GM18499 (cell line): ENCODE results near the gene PCDHGB2.
"Not testable (repeated sequence)": the region's sequence is repeated elsewhere in the genome, so short reads cannot be mapped to it uniquely, and the experiment has no call there.

Experiments
- ATAC-seq: cut with Tn5 transposase; IDR thresholded peaks from one replicate; pipeline ENCODE4 v1.9.1; 2021; ENCODE audit warnings: moderate number of reproducible peaks; ENCODE audit not compliant: insufficient read depth, unreplicated experiment

The PCDHGB2 gene

DNA sequence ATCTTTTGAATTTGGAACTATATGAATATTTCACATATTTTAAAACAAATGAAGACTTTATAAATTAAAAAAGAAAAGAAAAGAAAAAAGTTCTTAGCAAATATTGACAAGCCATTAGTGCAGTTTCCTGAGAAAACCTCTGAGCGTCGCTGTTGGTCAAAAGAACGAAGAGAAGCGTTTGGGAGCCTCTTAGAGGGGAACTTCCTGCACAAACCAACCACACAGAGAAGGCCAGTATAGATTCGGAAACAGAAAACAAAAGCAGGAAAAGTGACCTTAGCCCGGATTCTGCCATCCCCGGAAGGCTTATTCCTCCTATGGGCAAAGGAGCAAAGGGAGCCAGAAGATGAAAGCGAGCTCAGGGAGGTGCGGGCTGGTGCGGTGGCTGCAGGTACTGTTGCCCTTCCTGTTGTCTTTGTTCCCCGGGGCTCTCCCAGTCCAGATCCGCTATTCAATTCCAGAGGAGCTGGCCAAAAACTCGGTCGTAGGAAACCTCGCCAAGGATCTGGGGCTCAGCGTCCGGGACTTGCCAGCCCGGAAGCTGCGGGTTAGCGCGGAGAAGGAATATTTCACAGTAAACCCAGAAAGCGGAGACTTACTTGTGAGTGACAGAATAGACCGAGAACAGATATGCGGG, at the start of gene PCDHGB2:
Gene PCDHGB2, plus strand, starts transcription at position 205 of the 637 bp plus-strand sequence. Its CDS starts 142 bp downstream, at position 347.
- no peak for ATAC-seq

GRCh38 chr5:141313711-141314110, 46.1 kb upstream of the PCDHGB2 start:
- ATAC-seq: no peak

- ATAC-seq: not testable (repeated sequence)
Observed at GRCh38 chr5:141316963-141317362, 42.8 kb upstream of the PCDHGB2 start.

- ATAC-seq: no peak
Observed at GRCh38 chr5:141319202-141319601, 40.6 kb upstream of the PCDHGB2 start.

DNA sequence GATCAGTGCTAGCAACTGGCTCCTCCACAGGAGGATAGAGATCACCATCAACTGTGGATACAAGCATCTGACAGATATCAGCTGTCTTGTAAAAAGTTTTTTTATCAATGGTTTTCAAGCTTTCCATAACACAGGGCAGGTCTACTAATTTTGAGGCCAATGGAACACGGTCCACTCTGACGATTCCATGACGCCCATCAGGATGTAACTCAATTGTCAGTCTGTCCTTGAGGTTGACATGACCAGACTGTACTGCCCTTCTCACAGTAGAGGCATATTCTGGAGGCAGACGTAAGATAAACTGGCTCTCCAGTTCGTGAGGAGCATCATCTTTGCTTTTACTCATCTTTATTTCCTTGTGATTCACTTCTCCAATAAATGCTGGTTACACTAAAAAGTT, 40.1 kb upstream of the PCDHGB2 start:
- no peak for ATAC-seq

- ATAC-seq: peak; percentile 69
Observed at GRCh38 chr5:141320225-141321169, 39.3 kb upstream of the PCDHGB2 start, which contains the start of gene TAF7. Gene TAF7 (minus strand): TSS chr5:141320784. CDS start chr5:141320044, 740 bp downstream.

- peak; percentile 33 for ATAC-seq
Observed at GRCh38 chr5:141322261-141322660, 37.5 kb upstream of the PCDHGB2 start.

- ATAC-seq: no peak
Observed at GRCh38 chr5:141326088-141326854, 33.5 kb upstream of the PCDHGB2 start.

DNA sequence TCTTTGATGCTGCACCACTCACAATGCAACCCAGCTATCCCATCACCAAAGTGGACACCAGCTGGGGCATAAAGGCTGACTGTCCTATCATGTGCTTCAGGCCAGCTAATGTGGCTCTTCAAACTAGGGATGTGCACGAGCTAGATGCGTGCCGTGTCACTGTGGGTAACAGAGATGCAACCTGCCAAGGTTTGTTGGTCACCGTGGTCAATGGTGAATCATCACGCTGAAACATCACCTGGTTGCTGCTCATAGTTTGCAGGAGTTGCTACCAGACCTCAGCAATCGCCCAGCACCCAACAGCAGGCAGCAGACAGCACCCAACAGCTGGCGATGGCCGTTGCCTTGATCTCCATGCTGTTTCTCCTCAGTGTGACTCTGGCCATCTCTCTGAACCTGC, 31.6 kb upstream of the PCDHGB2 start:
- ATAC-seq: no peak

DNA sequence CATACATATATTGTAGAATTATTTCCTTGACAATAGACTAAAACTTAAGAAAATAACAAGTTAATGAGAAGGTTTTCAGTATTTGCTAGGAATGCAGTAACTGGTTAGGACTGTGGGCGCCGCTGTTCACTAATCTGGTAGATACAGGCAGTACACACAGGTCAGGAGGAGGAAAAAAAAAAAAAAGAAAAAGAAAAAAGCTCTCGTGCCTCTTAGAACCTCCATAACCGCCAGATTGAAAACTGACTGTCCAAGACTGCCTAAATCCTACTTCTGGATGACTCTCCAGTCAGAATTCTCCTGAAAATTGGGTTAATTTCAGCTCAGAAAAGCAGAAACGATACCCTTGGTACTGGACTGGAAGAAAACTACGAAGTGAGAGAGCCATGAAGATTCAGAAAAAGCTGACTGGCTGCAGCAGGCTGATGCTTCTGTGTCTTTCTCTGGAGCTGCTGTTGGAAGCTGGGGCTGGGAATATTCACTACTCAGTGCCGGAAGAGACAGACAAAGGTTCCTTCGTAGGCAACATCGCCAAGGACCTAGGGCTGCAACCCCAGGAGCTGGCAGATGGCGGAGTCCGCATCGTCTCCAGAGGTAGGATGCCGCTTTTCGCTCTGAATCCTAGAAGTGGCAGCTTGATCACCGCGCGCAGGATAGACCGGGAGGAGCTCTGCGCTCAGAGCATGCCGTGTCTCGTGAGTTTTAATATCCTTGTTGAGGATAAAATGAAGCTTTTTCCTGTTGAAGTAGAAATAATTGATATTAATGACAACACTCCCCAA, 29.3 kb upstream of the PCDHGB2 start, which contains the start of gene PCDHGA1:
Gene PCDHGA1, plus strand, starts transcription at position 216 of the 782 bp plus-strand sequence.
- no peak for ATAC-seq

DNA sequence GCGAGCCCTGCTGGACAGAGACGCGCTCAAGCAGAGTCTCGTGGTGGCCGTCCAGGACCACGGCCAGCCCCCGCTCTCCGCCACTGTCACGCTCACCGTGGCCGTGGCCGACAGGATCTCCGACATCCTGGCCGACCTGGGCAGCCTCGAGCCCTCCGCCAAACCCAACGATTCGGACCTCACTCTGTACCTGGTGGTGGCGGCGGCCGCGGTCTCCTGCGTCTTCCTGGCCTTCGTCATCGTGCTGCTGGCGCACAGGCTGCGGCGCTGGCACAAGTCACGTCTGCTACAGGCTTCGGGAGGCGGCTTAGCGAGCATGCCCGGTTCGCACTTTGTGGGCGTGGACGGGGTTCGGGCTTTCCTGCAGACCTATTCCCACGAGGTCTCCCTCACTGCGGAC, 27.2 kb upstream of the PCDHGB2 start:
- not testable (repeated sequence) for ATAC-seq

DNA sequence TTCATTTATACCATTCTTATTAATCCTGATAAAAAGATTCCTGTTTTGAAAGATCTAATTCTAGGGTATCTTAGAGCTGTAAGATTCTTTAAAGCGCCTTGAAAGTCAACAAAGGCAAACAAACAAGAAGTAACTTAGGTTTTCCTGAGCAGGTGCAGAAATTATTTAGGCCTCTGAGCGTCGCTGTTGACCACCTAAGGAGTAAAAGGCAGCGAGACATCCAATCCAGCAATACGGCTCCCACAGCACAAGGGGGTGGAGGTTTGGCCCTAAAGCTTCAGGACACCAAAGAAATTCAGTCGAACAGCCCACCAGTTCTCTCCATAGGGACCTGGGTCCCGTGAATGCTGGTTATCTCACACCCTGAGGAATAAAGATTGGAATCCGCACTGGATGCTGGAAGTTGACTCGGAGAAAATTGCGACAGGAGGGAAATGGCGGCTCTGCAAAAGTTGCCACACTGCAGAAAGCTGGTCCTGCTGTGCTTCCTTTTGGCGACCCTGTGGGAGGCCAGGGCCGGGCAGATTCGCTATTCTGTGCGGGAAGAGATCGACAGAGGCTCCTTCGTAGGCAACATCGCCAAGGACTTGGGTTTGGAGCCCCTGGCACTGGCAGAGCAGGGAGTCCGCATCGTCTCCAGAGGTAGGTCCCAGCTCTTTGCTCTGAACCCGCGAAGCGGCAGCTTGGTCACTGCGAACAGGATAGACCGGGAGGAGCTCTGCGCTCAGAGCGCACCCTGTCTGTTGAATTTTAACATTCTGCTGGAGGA, 21.1 kb upstream of the PCDHGB2 start, which contains the start of gene PCDHGA2:
Gene PCDHGA2, plus strand, starts transcription at position 223 of the 769 bp plus-strand sequence.
- no peak for ATAC-seq

DNA sequence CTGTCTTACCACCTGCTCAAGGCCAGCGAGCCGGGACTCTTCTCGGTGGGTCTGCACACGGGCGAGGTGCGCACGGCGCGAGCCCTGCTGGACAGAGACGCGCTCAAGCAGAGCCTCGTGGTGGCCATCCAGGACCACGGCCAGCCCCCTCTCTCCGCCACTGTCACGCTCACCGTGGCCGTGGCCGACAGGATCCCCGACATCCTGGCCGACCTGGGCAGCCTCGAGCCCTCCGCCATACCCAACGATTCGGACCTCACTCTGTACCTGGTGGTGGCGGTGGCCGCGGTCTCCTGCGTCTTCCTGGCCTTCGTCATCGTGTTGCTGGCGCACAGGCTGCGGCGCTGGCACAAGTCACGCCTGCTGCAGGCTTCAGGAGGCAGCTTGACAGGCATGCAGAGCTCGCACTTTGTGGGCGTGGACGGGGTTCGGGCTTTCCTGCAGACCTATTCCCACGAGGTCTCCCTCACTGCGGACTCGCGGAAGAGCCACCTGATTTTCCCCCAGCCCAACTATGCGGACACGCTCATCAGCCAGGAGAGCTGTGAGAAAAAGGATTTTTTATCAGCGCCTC, 18.9 kb upstream of the PCDHGB2 start:
- not testable (repeated sequence) for ATAC-seq

GRCh38 chr5:141342773-141343172, 17.0 kb upstream of the PCDHGB2 start:
- no peak for ATAC-seq

DNA sequence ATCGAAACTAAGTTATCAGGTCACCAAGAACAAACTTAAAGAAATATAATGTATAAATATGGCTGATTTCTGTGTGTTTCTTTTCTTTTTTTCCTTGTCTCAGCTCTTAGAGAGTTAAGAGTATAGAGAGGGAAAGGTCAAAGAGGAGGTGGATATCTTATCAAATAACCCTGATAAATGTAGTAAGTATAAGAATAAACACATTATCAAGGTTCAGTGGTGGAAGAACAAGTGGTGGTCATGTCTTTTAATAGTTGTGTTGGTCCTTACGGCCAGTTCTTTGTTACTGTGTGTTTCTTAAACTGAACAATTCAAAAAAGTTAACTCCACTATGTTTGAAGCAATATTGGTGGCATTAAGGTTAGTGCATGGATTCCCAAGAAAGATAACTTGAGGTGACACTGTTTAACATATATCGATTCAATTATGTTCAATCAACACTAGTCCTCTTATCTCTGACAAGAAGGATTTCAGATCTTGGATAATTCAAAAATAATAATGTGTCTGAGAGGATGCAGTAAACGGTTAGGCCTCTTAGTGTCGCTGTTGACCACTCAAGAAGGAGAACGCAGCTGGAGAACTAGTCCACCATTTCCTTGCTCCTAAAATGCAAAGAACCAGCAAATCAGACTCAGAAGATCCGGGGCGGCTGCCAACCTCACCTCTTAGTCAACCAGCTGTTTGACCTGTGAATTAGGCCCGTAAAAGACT, 16.4 kb upstream of the PCDHGB2 start, which contains the start of gene PCDHGA3:
Gene PCDHGA3, plus strand, starts transcription at position 588 of the 711 bp plus-strand sequence. CDS start 205 bp downstream, outside the sequence.
- no peak for ATAC-seq

DNA sequence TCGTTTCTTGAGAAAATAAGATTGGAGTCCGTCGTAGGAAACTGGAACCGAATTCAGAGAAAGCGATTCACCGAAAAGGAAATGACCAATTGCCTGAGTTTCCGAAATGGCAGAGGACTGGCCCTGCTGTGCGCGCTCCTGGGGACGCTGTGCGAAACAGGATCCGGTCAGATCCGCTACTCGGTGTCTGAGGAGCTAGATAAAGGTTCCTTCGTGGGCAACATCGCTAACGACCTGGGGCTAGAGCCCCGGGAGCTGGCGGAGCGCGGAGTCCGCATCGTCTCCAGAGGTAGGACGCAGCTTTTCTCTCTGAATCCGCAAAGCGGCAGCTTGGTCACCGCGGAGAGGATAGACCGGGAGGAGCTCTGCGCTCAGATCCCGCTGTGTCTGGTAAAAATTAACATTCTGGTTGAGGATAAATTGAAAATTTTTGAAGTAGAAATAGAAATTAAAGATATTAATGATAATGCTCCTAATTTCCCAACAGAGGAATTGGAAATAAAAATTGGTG, 15.8 kb upstream of the PCDHGB2 start:
- ATAC-seq: no peak

GRCh38 chr5:141345327-141345726, 14.5 kb upstream of the PCDHGB2 start:
- ATAC-seq: no peak
